HCT116 (cell line): Measurements from ENCODE around the gene RMND5A. TPM values are rescaled to one million over a fixed set of nuclear protein-coding genes. Genes with fewer than 3 reads are reported as not detected.

Experiments
- ATAC-seq: fragments of 200-7000 bp; cut with Tn5 transposase; 2 replicates; pipeline ENCODE4 v1.9.1; 2020; ENCODE audit warnings: mild to moderate bottlenecking, moderate library complexity
- BruUV-seq: library from RNA; stranded (reverse); fragments of 400-500 nt; replicated peaks from 2 replicates; lab custom pipeline; 2021; lab: Mats Ljungman, UMichigan
- CTCF ChIA-PET: fragments of 300-600 bp; sonication (Branson Sonifier 250); formaldehyde crosslinking; loops from one replicate; lab custom pipeline; 2021; ENCODE audit warnings: antibody characterized with exemption; lab: Charles Lee
- POLR2A ChIA-PET: fragments of 300-600, 350-600 bp; sonication (Branson Sonifier 250); formaldehyde crosslinking; loops from one replicate; lab custom pipeline; 2021; ENCODE audit warnings: antibody characterized with exemption; lab: Charles Lee
- RAD21 ChIA-PET, 2 experiments: fragments of 300-600 bp; sonication (Branson Sonifier 250); formaldehyde crosslinking; loops; one replicate each; lab custom pipeline; 2023; ENCODE audit warnings: low total read pairs in 2 of 2; ENCODE audit not compliant: uncharacterized antibody in 2 of 2, unreplicated experiment in 2 of 2, low non-redundant PET in 1 of 2; lab: Charles Lee
- DNase-seq: peaks from one replicate; pipeline ENCODE4 v3.0.0-alpha.2; 2010; ENCODE audit warnings: low read depth, low spot score
- H2AFZ ChIP-seq: fragments of 200-600 bp; shearing (Covaris generic), sonication (generic); 2 replicates; pipeline ENCODE4 v1.6.1; 2017; ENCODE audit warnings: low read depth, mixed run types, mixed read lengths, antibody characterized with exemption, low read length; ENCODE audit not compliant: poor library complexity, severe bottlenecking
- H3K27ac ChIP-seq: 2 replicates; pipeline ENCODE4 v1.5.1; 2012; ENCODE audit warnings: low read depth, low read length
- H3K27me3 ChIP-seq: fragments of 200-600 bp; sonication (generic); 2 replicates; pipeline ENCODE4 v1.6.1; 2016; ENCODE audit warnings: mixed run types, low read length, mixed read lengths; ENCODE audit not compliant: insufficient read depth
- H3K36me3 ChIP-seq, 2 experiments: fragments of 200-500 bp in 1 of 2; fragments of 200-600 bp in 1 of 2; sonication (Bioruptor generic) in 1 of 2; sonication (generic) in 1 of 2; 2 replicates each; pipeline versions ENCODE4 v1.5.1 to v1.6.1; 2014 to 2016; ENCODE audit warnings: low read length in 2 of 2, inconsistent platforms in 1 of 2, mixed read lengths in 1 of 2, mixed run types in 1 of 2; ENCODE audit not compliant: insufficient read depth in 2 of 2, control insufficient read depth in 1 of 2
- H3K4me1 ChIP-seq, 2 experiments: fragments of 200-600 bp in 1 of 2; sonication (generic) in 1 of 2; 2 replicates each; pipeline versions ENCODE4 v1.5.1 to v1.6.1; 2012 to 2017; ENCODE audit warnings: low read length in 2 of 2, inconsistent platforms in 1 of 2, mild to moderate bottlenecking in 1 of 2, mixed read lengths in 1 of 2, mixed run types in 1 of 2, moderate library complexity in 1 of 2; ENCODE audit not compliant: insufficient read depth in 2 of 2, control insufficient read depth in 1 of 2
- H3K4me2 ChIP-seq: fragments of 200-600 bp; sonication (generic); 2 replicates; pipeline ENCODE4 v1.6.1; 2017; ENCODE audit warnings: mixed run types, low read length, mixed read lengths
- H3K4me3 ChIP-seq, 2 experiments: fragments of 200-600 bp in 1 of 2; sonication (generic) in 1 of 2; replicated peaks in 1 of 2; 2 replicates each; pipeline ENCODE4 v1.5.1; 2011 to 2016; ENCODE audit warnings: low read length in 2 of 2, control low read depth in 1 of 2, low read depth in 1 of 2, mild to moderate bottlenecking in 1 of 2, mixed read lengths in 1 of 2, mixed run types in 1 of 2
- H3K79me2 ChIP-seq: fragments of 200-600 bp; sonication (generic); 2 replicates; pipeline ENCODE4 v1.6.1; 2017; ENCODE audit warnings: mild to moderate bottlenecking, mixed run types, low read length, moderate library complexity, mixed read lengths; ENCODE audit not compliant: insufficient read depth
- H3K9ac ChIP-seq: fragments of 200-600 bp; sonication (generic); 2 replicates; pipeline ENCODE4 v1.6.1; 2016; ENCODE audit warnings: low read length, mixed read lengths
- H3K9me2 ChIP-seq: fragments of 200-600 bp; sonication (generic), shearing (Covaris generic); 2 replicates; pipeline ENCODE4 v1.6.1; 2017; ENCODE audit warnings: mixed run types, mild to moderate bottlenecking, moderate library complexity; ENCODE audit not compliant: insufficient read depth
- H3K9me3 ChIP-seq, 2 experiments: fragments of 200-500 bp in 1 of 2; fragments of 200-600 bp in 1 of 2; sonication (Bioruptor generic) in 1 of 2; sonication (generic) in 1 of 2; 2 replicates each; pipeline ENCODE4 v1.6.1; 2014 to 2017; ENCODE audit warnings: low read length in 2 of 2, mixed read lengths in 2 of 2, inconsistent platforms in 1 of 2, low read depth in 1 of 2, mild to moderate bottlenecking in 1 of 2, mixed run types in 1 of 2, moderate library complexity in 1 of 2; ENCODE audit not compliant: control insufficient read depth in 1 of 2, insufficient read depth in 1 of 2
- H4K20me1 ChIP-seq: fragments of 200-600 bp; sonication (generic), shearing (Covaris generic); 2 replicates; pipeline ENCODE4 v1.6.1; 2017; ENCODE audit warnings: mixed run types, mild to moderate bottlenecking, moderate library complexity; ENCODE audit not compliant: insufficient read depth
- CEBPB ChIP-seq: IDR thresholded peaks from 2 replicates; pipeline ENCODE4 v1.6.1; 2012; ENCODE audit warnings: low read depth
- FOSL1 ChIP-seq: IDR thresholded peaks from 2 replicates; pipeline ENCODE4 v1.6.1; 2012; ENCODE audit warnings: low read depth
- RAD21 ChIP-seq: IDR thresholded peaks from 2 replicates; pipeline ENCODE4 v1.6.1; 2012; ENCODE audit warnings: low read depth, mild to moderate bottlenecking
- REST ChIP-seq: IDR thresholded peaks from 2 replicates; pipeline ENCODE4 v1.6.1; 2012; ENCODE audit warnings: low read depth
- TCF7L2 ChIP-seq: IDR thresholded peaks from 2 replicates; pipeline ENCODE4 v1.7.0; 2011; ENCODE audit warnings: borderline replicate concordance, inconsistent platforms; ENCODE audit not compliant: insufficient read depth, insufficient read length; ENCODE audit errors: extremely low read depth
- YY1 ChIP-seq: IDR thresholded peaks from 2 replicates; pipeline ENCODE4 v1.6.1; 2011; ENCODE audit warnings: low read length, low read depth, moderate library complexity, mild to moderate bottlenecking; ENCODE audit not compliant: insufficient replicate concordance; ENCODE audit errors: extremely low read depth
- ZNF274 ChIP-seq: fragments of 200-500 bp; sonication (Bioruptor generic); IDR thresholded peaks from 2 replicates; pipeline ENCODE4 v1.6.1; 2014; ENCODE audit warnings: mild to moderate bottlenecking, low read depth, low read length, inconsistent platforms
- intact Hi-C: fragments of 100-400 bp; cut with micrococcal nuclease; formaldehyde crosslinking; loops from 2 replicates; pipeline ENCODE4 v1.10.0; 2022
- total RNA-seq: library from RNA; stranded (reverse); gene quantifications from one replicate; pipeline ENCODE4 v1.2.1, GENCODE V29; 2021; ENCODE audit not compliant: unreplicated experiment
- TF ChIP-seq, protein P1 (sequence below): IDR thresholded peaks from 2 replicates; pipeline ENCODE4 v1.6.1; 2012

RMND5A gene
- total RNA-seq, 1 experiment from 2014 or later = 32.4 TPM

DNA sequence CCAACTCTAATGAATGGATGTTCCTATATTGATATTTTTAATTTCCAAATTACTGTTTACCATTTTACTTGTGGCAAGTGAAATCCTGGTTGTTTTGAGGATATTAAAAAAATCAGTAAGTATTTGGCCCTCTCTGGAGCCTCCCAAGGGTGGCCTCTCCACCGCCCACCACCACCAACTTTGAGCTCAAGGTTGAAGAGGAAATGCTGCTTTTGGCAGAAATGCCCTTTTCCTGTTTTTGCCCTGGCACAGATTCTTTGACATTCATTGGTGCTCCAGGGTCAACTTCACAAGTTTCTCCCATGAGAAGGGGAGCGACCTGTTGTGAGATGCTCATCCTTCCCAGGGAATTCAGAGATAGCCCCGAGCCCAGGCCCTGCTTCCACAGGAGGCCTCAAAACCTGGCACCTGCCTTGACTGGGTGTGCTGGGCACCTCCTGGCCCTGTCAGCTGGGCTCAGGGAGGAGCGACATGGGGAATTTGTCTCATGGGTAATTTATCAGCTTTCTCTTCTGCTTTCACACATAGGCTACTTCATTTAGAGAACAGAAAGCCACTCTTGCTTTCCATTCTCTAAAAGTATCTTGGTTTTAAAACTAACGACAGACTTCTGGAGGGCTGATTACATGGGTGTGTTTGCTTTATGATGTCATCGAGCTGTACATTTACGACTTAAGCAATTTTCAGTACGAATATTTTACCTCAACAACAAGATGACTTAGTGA lies 63.7 kb downstream of the RMND5A start:
- no peaks in the 10 kb centered on the region for H3K36me3 ChIP-seq
- TF ChIP-seq TCF7L2 (no peak), RAD21 (no peak), REST (no peak), FOSL1 (no peak), ZNF274 (no peak), CEBPB (no peak), YY1 (no peak)
- TF ChIP-seq, protein P1, sequence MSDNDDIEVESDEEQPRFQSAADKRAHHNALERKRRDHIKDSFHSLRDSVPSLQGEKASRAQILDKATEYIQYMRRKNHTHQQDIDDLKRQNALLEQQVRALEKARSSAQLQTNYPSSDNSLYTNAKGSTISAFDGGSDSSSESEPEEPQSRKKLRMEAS = no peak
- H2AFZ ChIP-seq = no peak overlapping the region
- H3K4me1 ChIP-seq = no peaks in the 10 kb centered on the region
- BruUV-seq = no TSS peak
- H3K9me3 ChIP-seq = no peaks in the 10 kb centered on the region
- ChIA-PET CTCF (no interaction called here), RAD21 (no interaction called here), POLR2A (no interaction called here)
- H4K20me1 ChIP-seq = no peaks in the 10 kb centered on the region
- DNase-seq (no peak), ATAC-seq (no peak)
- intact Hi-C loops = no loop called here
- H3K9ac ChIP-seq = no peak overlapping the region
- no peaks in the 10 kb centered on the region for H3K79me2 ChIP-seq
- no peaks in the 10 kb centered on the region for H3K27me3 ChIP-seq
- H3K4me2 ChIP-seq = no peak overlapping the region
- no peaks in the 10 kb centered on the region for H3K9me2 ChIP-seq
- no peak overlapping the region for H3K27ac ChIP-seq
- no peak overlapping the region for H3K4me3 ChIP-seq
